Endodermal cell (in vitro differentiated cells): ENCODE measurements around the gene TUBGCP6. TPM values are rescaled to one million over a fixed set of nuclear protein-coding genes. Genes with fewer than 3 reads are reported as not detected.
A peak's percentile ranks its signal among the peaks of the same experiment; 100 is the strongest.

Source experiments
- DNase-seq: peaks from one replicate; pipeline ENCODE4 v3.0.0-alpha.2; 2017
- H3K27ac ChIP-seq: 2 replicates; pipeline ENCODE4 v1.5.1; 2013; ENCODE audit warnings: mild to moderate bottlenecking, low read depth, low read length, moderate library complexity
- H3K27me3 ChIP-seq: 2 replicates; pipeline ENCODE4 v1.6.1; 2013; ENCODE audit warnings: mild to moderate bottlenecking, low read length, moderate library complexity; ENCODE audit not compliant: insufficient read depth, control insufficient read depth, poor library complexity, severe bottlenecking
- H3K36me3 ChIP-seq: 2 replicates; pipeline ENCODE4 v1.7.0; 2013; ENCODE audit warnings: mild to moderate bottlenecking, low read length, moderate library complexity; ENCODE audit not compliant: control insufficient read depth, insufficient read depth
- H3K4me1 ChIP-seq: one replicate; pipeline ENCODE4 v1.7.0; 2013; ENCODE audit warnings: low read length; ENCODE audit not compliant: control insufficient read depth, insufficient read depth
- H3K4me3 ChIP-seq: 2 replicates; pipeline ENCODE4 v1.5.1; 2013; ENCODE audit warnings: mild to moderate bottlenecking, low read length, moderate library complexity
- H3K9ac ChIP-seq: 2 replicates; pipeline ENCODE4 v1.6.1; 2013; ENCODE audit warnings: mild to moderate bottlenecking, low read length, moderate library complexity; ENCODE audit not compliant: poor library complexity, severe bottlenecking; ENCODE audit errors: extremely low read depth
- H3K9me3 ChIP-seq: 2 replicates; pipeline ENCODE4 v1.6.1; 2013; ENCODE audit warnings: mild to moderate bottlenecking, low read length, moderate library complexity; ENCODE audit not compliant: control insufficient read depth
- H3K27ac Mint-ChIP-seq: 2 replicates; pipeline ENCODE4 v1.8.0; 2020; ENCODE audit warnings: mixed read lengths
- H3K27me3 Mint-ChIP-seq: 2 replicates; pipeline ENCODE4 v1.8.0; 2021; ENCODE audit warnings: mild to moderate bottlenecking, mixed read lengths; ENCODE audit not compliant: insufficient read depth
- H3K36me3 Mint-ChIP-seq: 2 replicates; pipeline ENCODE4 v1.8.0; 2020; ENCODE audit warnings: low read depth, mixed read lengths
- H3K4me1 Mint-ChIP-seq: 2 replicates; pipeline ENCODE4 v1.8.0; 2020; ENCODE audit warnings: mixed read lengths
- H3K4me3 Mint-ChIP-seq: 2 replicates; pipeline ENCODE4 v1.8.0; 2020; ENCODE audit warnings: mild to moderate bottlenecking, moderate library complexity, mixed read lengths
- H3K9me3 Mint-ChIP-seq: 2 replicates; pipeline ENCODE4 v1.8.0; 2020; ENCODE audit warnings: mild to moderate bottlenecking, mixed read lengths
- CTCF ChIP-seq: fragments of 200-600 bp; sonication (generic); conservative IDR thresholded peaks from 2 replicates; pipeline ENCODE4 v1.5.0; 2021; ENCODE audit warnings: antibody characterized with exemption, mild to moderate bottlenecking
- WGBS, 2 experiments: methylation state at CpG; one replicate each; pipeline versions ENCODE4 v1.1.5 to v1.1.7; 2013; ENCODE audit warnings: missing lambda C conversion rate in 2 of 2, mixed read lengths in 1 of 2; ENCODE audit not compliant: insufficient coverage in 1 of 2, insufficient read length in 1 of 2; 5-methylcytosine and 5-hydroxymethylcytosine counted together
- total RNA-seq, 2 donors: library from RNA; stranded (reverse); fragmentation: NEBNext Ultra II Directional in 1 of 2; extraction: Animal tissue kit (Norgen Biotek cat#: 25700) in 1 of 2; gene quantifications; 2 replicates in 1 of 2; 3 replicates in 1 of 2; pipeline ENCODE4 v1.2.1, GENCODE V29; 2021

The TUBGCP6 gene
- total RNA-seq, 2 donors from 2014 or later, result 43.7 to 46.0 TPM

GRCh38 chr22:50260434-50260800 lies 15.6 kb upstream of the TUBGCP6 start:
- H3K27ac ChIP-seq, result no peak overlapping the region
- H3K4me3 ChIP-seq, result peak overlapping the region; percentile 77
- H3K36me3 ChIP-seq, result peaks cover 10% of the 10 kb centered on the region
- H3K9ac ChIP-seq, result peak overlapping the region; percentile 34
- peaks cover 22% of the 10 kb centered on the region for H3K27me3 Mint-ChIP-seq
- H3K4me3 Mint-ChIP-seq, result peak overlapping the region; percentile 56
- WGBS, 2 experiments, result 52 to 79% methylated on average over 2 to 9 of the region's 11 CpGs
- TF ChIP-seq CTCF, result no peak
- H3K9me3 ChIP-seq, result no peaks in the 10 kb centered on the region
- peaks cover 9% of the 10 kb centered on the region for H3K36me3 Mint-ChIP-seq
- no peaks in the 10 kb centered on the region for H3K4me1 ChIP-seq
- peaks cover 5% of the 10 kb centered on the region for H3K4me1 Mint-ChIP-seq
- H3K9me3 Mint-ChIP-seq, result no peaks in the 10 kb centered on the region
- H3K27ac Mint-ChIP-seq, result no peak overlapping the region
- DNase-seq, result no peak
- H3K27me3 ChIP-seq, result no peaks in the 10 kb centered on the region

- DNase-seq, result no peak
- Histone ChIP-seq H3K27me3 (no peaks in the 10 kb centered on the region), H3K9ac (no peak overlapping the region), H3K4me1 (no peaks in the 10 kb centered on the region), H3K4me3 (no peak overlapping the region), H3K36me3 (peaks cover 10% of the 10 kb centered on the region), H3K27ac (no peak overlapping the region), H3K9me3 (no peaks in the 10 kb centered on the region)
- TF ChIP-seq CTCF, result no peak
- Mint-ChIP-seq H3K4me1 (peaks cover 5% of the 10 kb centered on the region), H3K27me3 (peaks cover 11% of the 10 kb centered on the region), H3K9me3 (no peaks in the 10 kb centered on the region), H3K36me3 (peaks cover 12% of the 10 kb centered on the region), H3K27ac (no peak overlapping the region), H3K4me3 (peak overlapping the region; percentile 56)
- 93 to 100% methylated on average over 3 to 15 of the region's 15 CpGs for WGBS, 2 experiments
These were observed 14.5 kb upstream of the TUBGCP6 start for GRCh38 chr22:50259302-50259701.

GRCh38 chr22:50258361-50259292 lies 13.8 kb upstream of the TUBGCP6 start:
- Mint-ChIP-seq H3K4me1 (peaks cover 5% of the 10 kb centered on the region), H3K27ac (no peak overlapping the region), H3K36me3 (peaks cover 12% of the 10 kb centered on the region), H3K9me3 (no peaks in the 10 kb centered on the region), H3K27me3 (peaks cover 6% of the 10 kb centered on the region), H3K4me3 (no peak overlapping the region)
- Histone ChIP-seq H3K27ac (no peak overlapping the region), H3K9ac (no peak overlapping the region), H3K27me3 (no peaks in the 10 kb centered on the region), H3K4me1 (no peaks in the 10 kb centered on the region), H3K36me3 (peaks cover 10% of the 10 kb centered on the region), H3K9me3 (no peaks in the 10 kb centered on the region), H3K4me3 (no peak overlapping the region)
- TF ChIP-seq CTCF, result no peak
- 91 to 94% methylated on average over 18 to 24 of the region's 24 CpGs for WGBS, 2 experiments
- DNase-seq, result no peak
